CD4-positive, alpha-beta memory T cell (primary cell): ENCODE measurements around the gene CIAO2A. TPM values are rescaled to one million over a fixed set of nuclear protein-coding genes. Genes with fewer than 3 reads are reported as not detected.
"Not testable (repeated sequence)": the region's sequence is repeated elsewhere in the genome, so short reads cannot be mapped to it uniquely, and the experiment has no call there.

Experiments
- CTCF ChIA-PET: fragments of 350-600 bp; sonication (Branson Sonifier 250); formaldehyde crosslinking; loops from one replicate; lab custom pipeline; 2021; ENCODE audit warnings: inconsistent platforms; ENCODE audit not compliant: partially characterized antibody; lab: Charles Lee
- POLR2A ChIA-PET: fragments of 350-600 bp; sonication (Branson Sonifier 250); formaldehyde crosslinking; loops from one replicate; lab custom pipeline; 2021; ENCODE audit not compliant: partially characterized antibody; lab: Charles Lee
- DNase-seq, 5 donors: peaks; one replicate each; pipeline versions ENCODE4 v3.0.0 to v3.0.0-alpha.2; 2020 to 2022; ENCODE audit warnings: mixed read lengths in 1 of 5
- H3K27ac ChIP-seq: one replicate; pipeline ENCODE4 v1.7.0; 2013; ENCODE audit warnings: low read depth, low read length
- H3K27me3 ChIP-seq: 2 replicates; pipeline ENCODE4 v1.7.0; 2013; ENCODE audit warnings: mild to moderate bottlenecking, low read length, moderate library complexity; ENCODE audit not compliant: insufficient read depth
- H3K36me3 ChIP-seq: 2 replicates; pipeline ENCODE4 v1.7.0; 2013; ENCODE audit warnings: mild to moderate bottlenecking, low read length, moderate library complexity; ENCODE audit not compliant: insufficient read depth
- H3K4me1 ChIP-seq: 2 replicates; pipeline ENCODE4 v1.7.0; 2013; ENCODE audit warnings: mild to moderate bottlenecking, low read length, moderate library complexity; ENCODE audit not compliant: insufficient read depth
- H3K4me3 ChIP-seq, 2 donors: one replicate each; pipeline ENCODE4 v1.7.0; 2013; ENCODE audit warnings: low read length in 2 of 2, mild to moderate bottlenecking in 1 of 2
- H3K9me3 ChIP-seq, 2 donors: one replicate each; pipeline ENCODE4 v1.7.0; 2013; ENCODE audit warnings: low read length in 2 of 2, control low read depth in 1 of 2; ENCODE audit not compliant: control insufficient read depth in 1 of 2
- H3K27ac Mint-ChIP-seq, 7 donors: one replicate each; pipeline ENCODE4 v1.8.0; 2020 to 2021; ENCODE audit warnings: mixed read lengths in 7 of 7, mild to moderate bottlenecking in 6 of 7, inconsistent platforms in 3 of 7, moderate library complexity in 3 of 7
- H3K27me3 Mint-ChIP-seq, 2 donors: one replicate each; pipeline ENCODE4 v1.8.0; 2020 to 2021; ENCODE audit warnings: mixed read lengths in 2 of 2
- H3K36me3 Mint-ChIP-seq, 2 donors: one replicate each; pipeline ENCODE4 v1.8.0; 2020 to 2021; ENCODE audit warnings: mixed read lengths in 2 of 2, inconsistent platforms in 1 of 2, mild to moderate bottlenecking in 1 of 2
- H3K4me1 Mint-ChIP-seq, 4 donors: one replicate each; pipeline ENCODE4 v1.8.0; 2020 to 2021; ENCODE audit warnings: mixed read lengths in 4 of 4, mild to moderate bottlenecking in 1 of 4
- H3K4me3 Mint-ChIP-seq, 8 donors: one replicate each; pipeline ENCODE4 v1.8.0; 2020 to 2021; ENCODE audit warnings: mixed read lengths in 8 of 8, mild to moderate bottlenecking in 7 of 8, moderate library complexity in 6 of 8, inconsistent platforms in 3 of 8
- H3K9me3 Mint-ChIP-seq, 8 donors: one replicate each; pipeline ENCODE4 v1.8.0; 2020 to 2021; ENCODE audit warnings: mixed read lengths in 8 of 8, mild to moderate bottlenecking in 5 of 8, inconsistent platforms in 3 of 8, moderate library complexity in 1 of 8
- intact Hi-C: fragments of 100-400 bp; cut with micrococcal nuclease; formaldehyde crosslinking; loops from one replicate; pipeline ENCODE4 v1.15.1; 2023
- polyA plus RNA-seq, 2 donors: library from polyadenylated mRNA; unstranded; fragments of 300-500 nt; fragmentation: Illumina TruSeq; gene quantifications; one replicate each; pipeline ENCODE4 v1.2.3, GENCODE V29; 2021
- total RNA-seq, 2 experiments: library from RNA; stranded (reverse); gene quantifications; one replicate each; pipeline ENCODE4 v1.2.3, GENCODE V29; 2021

Gene CIAO2A
- total and polyA plus RNA-seq, 4 experiments from 2014 or later = 35.0 to 134 (median 53.2) TPM

- no peak for DNase-seq
- Histone ChIP-seq H3K27me3 (no peaks in the 10 kb centered on the region), H3K4me3 (no peak overlapping the region), H3K4me1 (peaks cover 9% of the 10 kb centered on the region), H3K9me3 (no peaks in the 10 kb centered on the region), H3K36me3 (peaks cover 3% of the 10 kb centered on the region), H3K27ac (no peak overlapping the region)
- H3K36me3 Mint-ChIP-seq = peaks cover 0 to 3% of the 10 kb centered on the region in 2 donors
- POLR2A ChIA-PET = interaction anchor here (1.0 to 2.3 kb wide), 2 partner anchors 56 to 463 kb away, joined by 3 to 7 read pairs; no protein-coding TSS in a partner anchor
- H3K4me1 Mint-ChIP-seq = peaks cover 4 to 8% (median 5%) of the 10 kb centered on the region in 4 donors
- CTCF ChIA-PET = interaction anchor here (0.8 to 10.5 kb wide), 15 partner anchors 11 to 1018 kb away, joined by 3 to 138 read pairs (median 5); partner anchors contain the start of gene DAPK2
- no peak overlapping the region for H3K27ac Mint-ChIP-seq
- no peaks in the 10 kb centered on the region for H3K9me3 Mint-ChIP-seq
- H3K27me3 Mint-ChIP-seq = no peaks in the 10 kb centered on the region
- H3K4me3 Mint-ChIP-seq = no peak overlapping the region
- intact Hi-C loops = loop anchor here (5.0 kb wide), 3 partner anchors 174 to 974 kb away; partner anchors contain the start of gene HERC1
These were observed 27.2 kb downstream of the CIAO2A start for GRCh38 chr15:64066451-64066850.

- no peak for DNase-seq
- Mint-ChIP-seq H3K4me1 (no peaks in the 10 kb centered on the region), H3K27me3 (no peaks in the 10 kb centered on the region), H3K4me3 (no peak overlapping the region), H3K27ac (no peak overlapping the region), H3K36me3 (no peaks in the 10 kb centered on the region), H3K9me3 (no peaks in the 10 kb centered on the region)
- no peak overlapping the region for H3K27ac ChIP-seq
- no peaks in the 10 kb centered on the region for H3K4me1 ChIP-seq
- H3K4me3 ChIP-seq = no peak overlapping the region
- POLR2A ChIA-PET = no interaction called here
- CTCF ChIA-PET = no interaction called here
- H3K9me3 ChIP-seq = no peaks in the 10 kb centered on the region
- H3K27me3 ChIP-seq = no peaks in the 10 kb centered on the region
- intact Hi-C loops = no loop called here
- H3K36me3 ChIP-seq = no peaks in the 10 kb centered on the region
These were observed 32.9 kb downstream of the CIAO2A start for GRCh38 chr15:64060716-64061115.

- H3K4me3 Mint-ChIP-seq, H3K4me1 ChIP-seq, H3K36me3 Mint-ChIP-seq, H3K36me3 ChIP-seq, DNase-seq, POLR2A ChIA-PET, intact Hi-C loops, H3K4me1 Mint-ChIP-seq, H3K4me3 ChIP-seq, CTCF ChIA-PET, H3K27me3 ChIP-seq, H3K9me3 ChIP-seq, H3K27ac Mint-ChIP-seq, H3K27ac ChIP-seq, H3K27me3 Mint-ChIP-seq, H3K9me3 Mint-ChIP-seq: not testable (repeated sequence)
These were observed 34.5 kb downstream of the CIAO2A start for GRCh38 chr15:64059104-64059503.

- H3K27me3 ChIP-seq = no peaks in the 10 kb centered on the region
- Mint-ChIP-seq H3K4me1 (no peaks in the 10 kb centered on the region), H3K27ac (no peak overlapping the region), H3K27me3 (no peaks in the 10 kb centered on the region), H3K4me3 (no peak overlapping the region), H3K9me3 (no peaks in the 10 kb centered on the region), H3K36me3 (no peaks in the 10 kb centered on the region)
- no peak for DNase-seq
- H3K27ac ChIP-seq = no peak overlapping the region
- POLR2A ChIA-PET = no interaction called here
- CTCF ChIA-PET = interaction anchor here (1.0 kb wide), 1 partner anchor 12 kb away, joined by 3 read pairs; the partner anchor contains the start of gene DAPK2
- H3K4me1 ChIP-seq = no peaks in the 10 kb centered on the region
- H3K9me3 ChIP-seq = no peaks in the 10 kb centered on the region
- no peak overlapping the region for H3K4me3 ChIP-seq
- intact Hi-C loops = no loop called here
- H3K36me3 ChIP-seq = no peaks in the 10 kb centered on the region
These were observed 35.4 kb downstream of the CIAO2A start for GRCh38 chr15:64058279-64058678.

GRCh38 chr15:64053674-64054073, 40.0 kb downstream of the CIAO2A start:
- H3K4me1 Mint-ChIP-seq, DNase-seq, H3K27me3 ChIP-seq, H3K36me3 Mint-ChIP-seq, H3K36me3 ChIP-seq, H3K4me3 Mint-ChIP-seq, H3K27ac ChIP-seq, H3K9me3 ChIP-seq, H3K27ac Mint-ChIP-seq, POLR2A ChIA-PET, H3K9me3 Mint-ChIP-seq, intact Hi-C loops, H3K4me3 ChIP-seq, H3K27me3 Mint-ChIP-seq, H3K4me1 ChIP-seq: not testable (repeated sequence)
- CTCF ChIA-PET = interaction anchor here (3.8 kb wide), 1 partner anchor 301 kb away, joined by 12 read pairs; no protein-coding TSS in a partner anchor

GRCh38 chr15:64052925-64053491, 40.6 kb downstream of the CIAO2A start:
- intact Hi-C loops = no loop called here
- H3K36me3 ChIP-seq = no peaks in the 10 kb centered on the region
- H3K27me3 Mint-ChIP-seq = peaks cover 3 to 4% of the 10 kb centered on the region in 2 donors
- no peaks in the 10 kb centered on the region for H3K9me3 Mint-ChIP-seq
- ChIA-PET POLR2A (no interaction called here), CTCF (interaction anchor here (3.8 kb wide), 1 partner anchor 300 kb away, joined by 12 read pairs; no protein-coding TSS in a partner anchor)
- no peak overlapping the region for H3K4me3 Mint-ChIP-seq
- no peak overlapping the region for H3K27ac ChIP-seq
- no peaks in the 10 kb centered on the region for H3K36me3 Mint-ChIP-seq
- no peaks in the 10 kb centered on the region for H3K4me1 Mint-ChIP-seq
- no peak overlapping the region for H3K27ac Mint-ChIP-seq
- DNase-seq = no peak
- H3K9me3 ChIP-seq = no peaks in the 10 kb centered on the region
- no peaks in the 10 kb centered on the region for H3K27me3 ChIP-seq
- H3K4me3 ChIP-seq = no peak overlapping the region
- no peaks in the 10 kb centered on the region for H3K4me1 ChIP-seq

GRCh38 chr15:64051407-64052259, 42.0 kb downstream of the CIAO2A start:
- no peak overlapping the region for H3K27ac ChIP-seq
- Mint-ChIP-seq H3K4me1 (peaks cover 3 to 4% (median 3%) of the 10 kb centered on the region in 4 donors), H3K9me3 (no peaks in the 10 kb centered on the region), H3K4me3 (no peak overlapping the region), H3K36me3 (no peaks in the 10 kb centered on the region), H3K27me3 (peaks cover 4 to 8% of the 10 kb centered on the region in 2 donors), H3K27ac (peak overlapping the region in 1 of 7 donors; percentile 11)
- H3K4me3 ChIP-seq = no peak overlapping the region
- no peaks in the 10 kb centered on the region for H3K36me3 ChIP-seq
- H3K9me3 ChIP-seq = no peaks in the 10 kb centered on the region
- peaks cover 4% of the 10 kb centered on the region for H3K4me1 ChIP-seq
- no peak for DNase-seq
- ChIA-PET POLR2A (no interaction called here), CTCF (interaction anchor here (0.9 to 3.8 kb wide), 2 partner anchors 106 to 299 kb away, joined by 3 to 12 read pairs; no protein-coding TSS in a partner anchor)
- intact Hi-C loops = no loop called here
- no peaks in the 10 kb centered on the region for H3K27me3 ChIP-seq
